Smooth muscle cell (in vitro differentiated cells): ENCODE data around the gene TINCR. TPM values are rescaled to one million over a fixed set of nuclear protein-coding genes. Genes with fewer than 3 reads are reported as not detected.

Experiments used
- DNase-seq: peaks from one replicate; lab custom pipeline; 2025; ENCODE audit not compliant: unreplicated experiment; lab: John Stamatoyannopoulos, UW
- H2AFZ ChIP-seq: fragments of 200-600 bp; sonication (generic); 2 replicates; pipeline ENCODE4 v1.6.0; 2016; ENCODE audit warnings: antibody characterized with exemption, low read depth, mild to moderate bottlenecking
- H3F3A ChIP-seq: fragments of 200-600 bp; sonication (generic); 2 replicates; pipeline ENCODE4 v1.6.0; 2017; ENCODE audit warnings: antibody characterized with exemption, low read depth
- H3K27ac ChIP-seq: fragments of 200-600 bp; sonication (generic); 2 replicates; pipeline ENCODE4 v1.5.1; 2016; ENCODE audit warnings: low read depth, mild to moderate bottlenecking
- H3K27me3 ChIP-seq: fragments of 200-600 bp; sonication (generic); 2 replicates; pipeline ENCODE4 v1.6.1; 2016; ENCODE audit warnings: low read depth, mild to moderate bottlenecking
- H3K36me3 ChIP-seq: fragments of 200-600 bp; sonication (generic); 2 replicates; pipeline ENCODE4 v1.5.1; 2016; ENCODE audit warnings: low read depth
- H3K4me1 ChIP-seq: fragments of 200-600 bp; sonication (generic); 2 replicates; pipeline ENCODE4 v1.5.1; 2016; ENCODE audit warnings: low read depth
- H3K4me2 ChIP-seq: fragments of 200-600 bp; sonication (generic); 2 replicates; pipeline ENCODE4 v1.6.0; 2016; ENCODE audit warnings: mild to moderate bottlenecking
- H3K4me3 ChIP-seq: fragments of 200-600 bp; sonication (generic); 2 replicates; pipeline ENCODE4 v1.5.1; 2016; ENCODE audit warnings: mild to moderate bottlenecking
- H3K79me2 ChIP-seq: fragments of 200-600 bp; sonication (generic); 2 replicates; pipeline ENCODE4 v1.6.0; 2016; ENCODE audit warnings: low read depth, mild to moderate bottlenecking
- H3K9ac ChIP-seq: fragments of 200-600 bp; sonication (generic); 2 replicates; pipeline ENCODE4 v1.6.0; 2016; ENCODE audit warnings: low read depth
- H3K9me3 ChIP-seq: fragments of 200-600 bp; sonication (generic); replicated peaks from 2 replicates; pipeline ENCODE4 v1.5.1; 2016; ENCODE audit warnings: low read depth
- H4K20me1 ChIP-seq: fragments of 200-600 bp; sonication (generic); 2 replicates; pipeline ENCODE4 v1.6.0; 2016; ENCODE audit warnings: low read depth
- CTCF ChIP-seq: fragments of 200-600 bp; sonication (generic); IDR thresholded peaks from 2 replicates; pipeline ENCODE4 v1.5.1; 2017; ENCODE audit warnings: borderline replicate concordance, mild to moderate bottlenecking, antibody characterized with exemption; ENCODE audit not compliant: insufficient read depth, poor library complexity, severe bottlenecking
- WGBS: methylation state at CpG from one replicate; pipeline ENCODE4 v1.1.7; 2016; ENCODE audit warnings: low lambda C conversion rate; 5-methylcytosine and 5-hydroxymethylcytosine counted together
- polyA plus RNA-seq: library from polyadenylated mRNA; unstranded; fragments of >200 nt; fragmentation: Nextera tagmentation; extraction: Ambion mirVana; gene quantifications from 2 replicates; pipeline ENCODE4 v1.2.1, GENCODE V29; 2016
- total RNA-seq: library from RNA; depleted of rRNA; stranded (reverse); fragments of >200 nt; gene quantifications from 2 replicates; pipeline ENCODE4 v1.2.3, GENCODE V29; 2014

Gene TINCR
- total and polyA plus RNA-seq, 2 experiments from 2014 or later, result 2.2 to 2.9 TPM

- no peak overlapping the region for H3K4me2 ChIP-seq
- no peaks in the 10 kb centered on the region for H3F3A ChIP-seq
- no peak overlapping the region for H3K9ac ChIP-seq
- H3K9me3 ChIP-seq, result no peaks in the 10 kb centered on the region
- no peak overlapping the region for H2AFZ ChIP-seq
- DNase-seq, result no peak
- 81% methylated on average over 3 of the region's 3 CpGs for WGBS
- no peaks in the 10 kb centered on the region for H3K4me1 ChIP-seq
- H3K79me2 ChIP-seq, result no peaks in the 10 kb centered on the region
- TF ChIP-seq CTCF, result no peak
- no peaks in the 10 kb centered on the region for H3K36me3 ChIP-seq
- no peaks in the 10 kb centered on the region for H4K20me1 ChIP-seq
- H3K4me3 ChIP-seq, result no peak overlapping the region
- no peak overlapping the region for H3K27ac ChIP-seq
- H3K27me3 ChIP-seq, result no peaks in the 10 kb centered on the region
Measured at GRCh38 chr19:5559804-5560133, 8.0 kb downstream of the TINCR start.

GRCh38 chr19:5558101-5558621 lies 9.6 kb downstream of the TINCR start:
- no peak for DNase-seq
- Histone ChIP-seq H3K4me1 (no peaks in the 10 kb centered on the region), H3K36me3 (no peaks in the 10 kb centered on the region), H3K27ac (peak overlapping the region; percentile 16), H2AFZ (no peak overlapping the region), H3K9me3 (no peaks in the 10 kb centered on the region), H3K27me3 (no peaks in the 10 kb centered on the region), H3K4me3 (no peak overlapping the region), H3K4me2 (no peak overlapping the region), H3K9ac (no peak overlapping the region), H4K20me1 (no peaks in the 10 kb centered on the region), H3F3A (no peaks in the 10 kb centered on the region), H3K79me2 (no peaks in the 10 kb centered on the region)
- TF ChIP-seq CTCF, result no peak
- WGBS, result 70% methylated on average over 2 of the region's 2 CpGs

- Histone ChIP-seq H3K79me2 (no peaks in the 10 kb centered on the region), H3K4me2 (no peak overlapping the region), H2AFZ (no peak overlapping the region), H3K4me1 (no peaks in the 10 kb centered on the region), H3K36me3 (no peaks in the 10 kb centered on the region), H4K20me1 (no peaks in the 10 kb centered on the region), H3K9me3 (no peaks in the 10 kb centered on the region), H3F3A (no peaks in the 10 kb centered on the region), H3K9ac (no peak overlapping the region), H3K27ac (peak overlapping the region; percentile 16), H3K4me3 (no peak overlapping the region), H3K27me3 (no peaks in the 10 kb centered on the region)
- WGBS, result 86% methylated on average over 13 of the region's 13 CpGs
- TF ChIP-seq CTCF, result no peak
- DNase-seq, result no peak
Measured at GRCh38 chr19:5557691-5558090, 10.1 kb downstream of the TINCR start.

GRCh38 chr19:5554828-5555227 lies 12.9 kb downstream of the TINCR start:
- Histone ChIP-seq H3K9me3 (no peaks in the 10 kb centered on the region), H3K27ac (no peak overlapping the region), H3K36me3 (no peaks in the 10 kb centered on the region), H3F3A (no peaks in the 10 kb centered on the region), H2AFZ (no peak overlapping the region), H3K4me2 (no peak overlapping the region), H3K4me1 (no peaks in the 10 kb centered on the region), H3K79me2 (no peaks in the 10 kb centered on the region), H4K20me1 (no peaks in the 10 kb centered on the region), H3K27me3 (no peaks in the 10 kb centered on the region), H3K4me3 (no peak overlapping the region), H3K9ac (no peak overlapping the region)
- no peak for DNase-seq
- no peak for TF ChIP-seq CTCF
- 90% methylated on average over 5 of the region's 5 CpGs for WGBS
